NCI-H460 (cell line): Measurements from ENCODE around the gene SPDYA. TPM values are rescaled to one million over a fixed set of nuclear protein-coding genes. Genes with fewer than 3 reads are reported as not detected.
"Not testable (repeated sequence)": the region's sequence is repeated elsewhere in the genome, so short reads cannot be mapped to it uniquely, and the experiment has no call there.

Experiments
- DNase-seq: peaks from one replicate; pipeline ENCODE4 v3.0.0-alpha.2; 2016; ENCODE audit warnings: low read depth; ENCODE audit errors: extremely low read depth
- polyA plus RNA-seq: library from polyadenylated mRNA; depleted of rRNA; stranded (reverse); fragments of >200 nt; gene quantifications from 2 replicates; pipeline ENCODE4 v1.2.3, GENCODE V29; 2014; cell fraction: nucleus; rRNA removed
- total RNA-seq: library from RNA; depleted of rRNA; stranded (reverse); fragments of >200 nt; shearing (Covaris generic); gene quantifications from 2 replicates; pipeline ENCODE4 v1.2.3, GENCODE V29; 2014; rRNA removed

SPDYA gene
- total RNA-seq: 0.23 and 0.30 TPM in 2 replicates
- 0.18 TPM in 1 of 2 replicates, not detected in the other for polyA plus RNA-seq

GRCh38 chr2:28810384-28811285 is at the start of gene SPDYA:
Gene SPDYA, plus strand, starts transcription at chr2:28810834. Its CDS starts 5,181 bp downstream, at chr2:28816015.
- DNase-seq: no peak

DNA sequence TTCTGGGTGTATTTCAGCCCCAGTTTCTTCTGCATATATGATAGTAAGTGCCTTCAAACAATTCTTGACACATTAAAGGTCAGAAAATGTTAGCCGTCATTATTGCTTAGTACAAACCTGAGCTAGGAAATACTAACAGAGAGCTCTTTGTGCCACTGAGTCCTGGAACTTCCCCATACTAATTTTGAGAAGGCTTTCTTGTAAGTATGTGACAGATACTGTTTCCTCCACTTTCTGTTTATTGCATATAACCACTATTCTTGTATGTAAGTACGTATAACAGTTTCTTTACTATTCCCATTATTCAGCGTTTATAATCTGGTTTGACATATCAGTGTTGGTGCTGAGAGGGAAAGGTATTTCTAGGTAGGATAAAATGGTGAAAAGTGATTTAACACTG is 49.2 kb upstream of the SPDYA start:
- DNase-seq: no peak

DNA sequence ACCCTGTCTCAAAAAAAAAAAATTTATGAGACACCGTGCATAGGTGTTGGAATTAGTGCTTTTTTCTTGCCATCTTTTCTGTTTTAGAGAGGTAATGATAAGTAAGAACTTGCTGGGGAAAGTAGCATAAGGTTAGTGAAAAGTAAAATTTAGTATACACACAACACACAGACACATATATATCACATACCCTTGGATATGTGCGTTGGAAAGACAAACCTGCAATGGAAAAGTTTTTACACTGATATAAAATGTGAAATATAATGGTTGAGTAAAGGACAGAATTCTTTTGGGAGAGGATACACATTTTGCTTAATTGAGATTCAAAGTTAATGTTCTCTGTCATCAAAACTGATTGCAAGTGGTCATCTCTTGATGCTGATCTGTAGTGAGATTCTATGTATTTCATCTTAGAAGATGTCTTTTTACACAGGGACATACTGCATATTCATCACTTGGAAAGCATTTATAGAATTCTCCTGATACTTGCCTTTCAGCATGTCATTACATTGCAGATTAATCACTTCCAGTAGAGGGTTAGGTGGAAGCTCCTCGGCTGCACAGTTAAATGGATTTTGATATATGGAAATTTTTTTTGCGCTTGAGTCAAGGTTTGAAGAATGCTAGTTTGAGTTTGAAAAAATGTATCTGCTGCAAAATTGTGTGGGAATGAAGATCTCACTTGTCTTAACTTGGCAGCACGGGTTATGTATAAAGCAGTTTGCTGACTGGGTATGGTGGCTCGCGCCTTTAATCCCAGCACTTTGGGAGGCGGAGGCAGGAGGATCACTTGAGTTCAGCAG is 45.5 kb upstream of the SPDYA start:
- no peak for DNase-seq

DNA sequence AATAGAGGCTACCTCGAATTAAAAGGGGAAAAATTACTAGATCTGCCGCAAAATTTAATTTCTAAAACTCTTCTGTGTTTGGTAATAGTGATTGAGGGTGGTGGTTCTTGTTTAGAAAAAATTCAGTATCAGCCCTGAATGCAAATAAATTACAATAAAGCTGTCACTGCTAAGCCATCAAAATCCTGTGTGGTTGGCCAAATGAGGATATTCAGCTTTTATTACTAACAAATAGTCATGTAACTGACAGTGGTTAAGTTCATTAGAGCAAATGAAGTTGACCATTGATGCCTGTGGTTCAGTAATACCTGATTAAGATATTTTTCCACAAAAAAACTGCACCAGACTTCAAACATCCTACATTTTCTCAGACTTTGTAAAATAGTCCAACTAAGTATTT is 44.6 kb upstream of the SPDYA start:
- no peak for DNase-seq

- no peak for DNase-seq
Observed at GRCh38 chr2:28767337-28767736, 43.3 kb upstream of the SPDYA start.

DNA sequence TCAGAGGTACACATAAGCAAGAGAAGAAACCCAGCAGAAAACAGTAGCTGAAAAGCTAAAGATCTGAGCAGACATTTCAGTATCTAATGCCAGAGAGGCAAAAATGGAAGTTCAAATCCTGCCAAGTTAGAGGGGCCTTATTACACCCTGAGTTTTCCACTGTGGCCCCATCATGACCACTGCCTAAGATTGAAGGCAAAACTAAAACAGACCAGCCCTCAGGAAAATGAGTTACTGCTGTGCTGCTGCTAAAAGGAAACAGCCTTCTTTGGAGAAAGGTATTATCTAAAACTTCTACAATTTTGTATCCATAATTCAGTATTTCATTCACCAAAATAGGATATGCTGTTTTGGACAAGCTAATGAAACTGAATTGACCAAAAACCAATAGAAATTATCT is 42.2 kb upstream of the SPDYA start:
- no peak for DNase-seq

DNA sequence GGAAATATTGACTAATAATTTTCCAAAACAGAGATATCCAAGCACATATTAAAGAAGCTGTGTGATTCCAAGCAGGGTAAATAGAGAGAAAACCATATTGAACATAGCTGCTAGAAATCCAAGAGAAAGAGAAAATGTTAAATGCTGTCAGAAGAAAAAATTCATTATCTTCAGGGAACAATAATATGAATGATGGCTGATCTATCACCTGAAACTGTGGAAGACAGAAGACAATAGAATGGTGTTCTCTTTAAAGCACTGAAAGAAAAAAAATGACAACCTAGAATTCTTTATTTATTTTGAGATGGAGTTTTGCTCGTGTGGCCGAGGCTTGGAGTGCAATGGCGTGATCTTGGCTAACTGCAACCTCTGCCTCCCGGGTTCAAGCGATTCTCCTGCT is 41.7 kb upstream of the SPDYA start:
- no peak for DNase-seq

GRCh38 chr2:28772351-28772750 is 38.3 kb upstream of the SPDYA start:
- DNase-seq: no peak

- DNase-seq: no peak
Observed at GRCh38 chr2:28776471-28776870, 34.2 kb upstream of the SPDYA start.

GRCh38 chr2:28778392-28778791 is 32.2 kb upstream of the SPDYA start:
- no peak for DNase-seq

- DNase-seq: no peak
Observed at GRCh38 chr2:28779001-28779400, 31.6 kb upstream of the SPDYA start.

- DNase-seq: no peak
Observed at GRCh38 chr2:28780496-28780895, 30.1 kb upstream of the SPDYA start.

DNA sequence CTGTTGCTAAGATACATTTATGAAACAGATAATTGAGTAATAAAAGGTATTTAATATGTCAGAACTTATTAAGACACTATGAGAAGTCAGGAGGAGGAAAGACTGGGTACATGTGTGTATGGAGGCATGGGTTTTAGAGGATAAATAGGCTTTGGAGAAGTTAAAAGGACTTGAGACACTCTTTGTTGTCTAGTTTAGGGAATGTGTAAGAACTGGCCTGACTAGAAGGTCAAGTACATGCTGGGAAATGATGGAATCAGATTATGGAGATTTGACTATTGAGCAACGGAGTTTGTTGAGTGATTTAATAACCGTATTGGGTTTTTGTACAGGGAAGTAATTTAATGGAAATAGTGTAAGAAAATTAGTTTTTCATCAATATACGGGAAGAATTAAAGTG is 28.2 kb upstream of the SPDYA start:
- no peak for DNase-seq

DNA sequence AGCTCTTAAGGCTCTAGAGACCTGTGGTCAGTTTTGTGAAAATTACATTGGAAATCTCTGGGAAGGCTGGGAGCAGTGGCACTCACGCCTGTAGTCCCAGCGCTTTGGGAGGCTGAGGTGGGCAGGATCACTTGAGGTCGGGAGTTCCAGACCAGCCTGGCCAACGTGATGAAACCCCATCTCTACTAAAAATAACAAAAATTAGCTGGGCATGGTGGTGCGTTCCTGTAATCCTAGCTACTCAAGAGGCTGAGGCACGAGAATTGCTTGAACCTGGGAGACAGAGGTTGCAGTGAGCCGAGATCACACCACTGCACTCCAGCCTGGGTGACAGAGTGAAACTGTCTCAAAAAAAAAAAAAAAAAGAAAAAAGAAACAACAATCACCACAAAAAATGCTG is 26.1 kb upstream of the SPDYA start:
- DNase-seq: not testable (repeated sequence)

DNA sequence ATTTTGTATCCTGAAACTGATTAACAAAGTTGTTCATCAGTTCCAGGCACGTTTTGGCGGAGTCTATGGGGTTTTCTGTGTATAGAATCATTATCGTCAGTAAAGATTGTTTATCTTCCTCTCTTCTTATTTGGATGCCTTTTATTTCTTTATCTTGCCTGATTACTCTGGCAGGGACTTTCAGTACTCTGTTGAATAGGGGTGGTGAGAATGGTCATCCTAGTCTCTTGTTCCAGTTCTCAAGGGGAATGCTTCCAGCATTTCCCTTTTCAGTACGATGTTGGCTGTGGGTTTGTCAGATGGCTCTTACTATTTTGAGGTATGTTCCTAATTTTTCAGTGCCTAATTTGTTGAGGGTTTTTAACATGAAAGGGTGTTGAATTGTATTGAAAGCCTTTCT is 14.0 kb upstream of the SPDYA start:
- no peak for DNase-seq

- peak; percentile 30 for DNase-seq
Observed at GRCh38 chr2:28801726-28802125, 8.9 kb upstream of the SPDYA start.

DNA sequence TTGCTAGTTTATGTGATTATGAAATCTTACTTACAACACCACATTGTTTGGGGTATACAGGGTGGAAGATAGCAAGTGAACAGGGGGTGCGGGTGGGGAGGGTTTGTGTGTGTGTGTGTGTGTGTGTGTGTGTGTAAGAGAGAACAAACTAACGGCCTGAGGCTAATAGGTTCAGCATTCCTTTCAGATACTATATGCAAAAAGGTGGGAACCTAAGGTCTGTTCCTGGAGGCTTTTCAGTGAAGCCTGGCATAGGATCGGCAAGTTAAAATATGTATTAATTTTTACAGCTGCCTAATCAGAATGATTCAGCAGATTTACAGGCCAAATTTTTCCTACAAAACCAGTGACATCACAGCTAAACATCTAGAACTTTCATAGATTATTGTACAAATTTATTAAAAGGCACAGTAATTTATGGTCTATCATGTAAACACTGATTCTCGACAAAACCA is 7.6 kb upstream of the SPDYA start:
- peak; percentile 31 for DNase-seq

DNA sequence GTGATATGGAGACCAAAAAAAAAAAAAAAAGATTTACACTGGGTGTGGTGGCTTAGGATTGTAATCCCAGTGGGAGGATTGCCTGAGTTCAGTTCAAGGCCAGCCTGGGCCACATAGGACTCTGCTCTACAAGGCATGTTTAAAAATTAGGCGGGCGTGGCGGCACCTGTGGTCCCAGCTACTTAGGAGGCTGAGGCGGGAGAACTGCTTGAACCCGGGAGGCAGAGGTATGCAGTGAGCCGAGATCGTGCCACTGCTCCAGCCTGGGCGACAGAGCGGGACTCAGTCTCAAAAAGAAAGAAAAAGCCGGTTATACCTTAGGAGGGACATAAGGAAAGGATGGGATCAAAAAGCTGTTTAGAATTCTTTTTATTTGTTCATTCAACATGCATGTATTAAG is 707 bp upstream of the SPDYA start:
- DNase-seq: no peak

DNA sequence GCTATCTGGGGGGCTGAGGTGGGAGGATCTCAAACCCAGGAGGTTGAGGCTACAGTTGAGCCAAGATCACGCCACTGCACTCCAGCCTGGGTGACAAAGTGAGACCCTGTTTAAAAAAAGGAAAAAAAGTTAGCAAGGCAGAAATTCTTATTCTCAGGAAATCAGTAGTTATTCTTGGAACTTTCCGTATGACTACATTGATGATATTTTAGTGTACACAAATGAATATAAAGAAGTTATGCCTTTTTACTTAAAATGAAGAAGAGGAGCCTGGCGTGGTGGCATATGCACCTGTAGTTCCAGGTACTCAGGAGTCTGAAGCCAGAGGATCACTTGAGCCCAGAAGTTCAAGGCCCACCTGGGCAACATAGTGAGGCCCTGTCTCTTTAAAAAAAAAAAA is 7.4 kb downstream of the SPDYA start:
- no peak for DNase-seq

DNA sequence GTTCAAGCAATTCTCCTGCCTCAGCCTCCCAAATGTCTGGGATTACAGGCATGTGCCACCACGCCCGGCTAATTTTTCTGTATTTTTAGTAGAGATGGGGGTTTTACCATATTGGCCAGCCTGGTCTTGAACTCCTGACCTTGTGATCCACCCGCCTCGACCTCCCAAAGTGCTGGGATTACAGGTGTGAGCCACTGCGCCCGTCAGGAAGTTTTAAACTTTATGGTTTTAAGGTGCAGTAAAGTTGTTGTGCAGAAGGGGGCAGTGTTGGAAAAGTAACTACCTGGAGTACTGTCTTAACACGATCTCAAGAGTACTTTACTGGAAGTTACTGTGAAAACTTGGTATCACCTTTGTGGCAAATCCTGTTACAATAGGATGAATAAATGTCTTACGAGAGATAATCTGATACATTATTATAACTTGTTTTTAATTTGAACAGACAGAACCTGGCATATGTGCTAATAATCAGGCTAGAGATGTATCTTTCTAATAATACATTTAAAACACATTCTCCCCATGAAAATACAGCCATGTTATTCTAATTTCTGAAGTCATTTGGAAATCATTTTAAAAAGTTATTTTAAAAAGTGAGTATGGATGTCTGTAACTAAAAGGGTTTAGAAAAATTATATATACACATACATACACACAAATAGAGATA is 10.8 kb downstream of the SPDYA start:
- peak; percentile 56 for DNase-seq

DNA sequence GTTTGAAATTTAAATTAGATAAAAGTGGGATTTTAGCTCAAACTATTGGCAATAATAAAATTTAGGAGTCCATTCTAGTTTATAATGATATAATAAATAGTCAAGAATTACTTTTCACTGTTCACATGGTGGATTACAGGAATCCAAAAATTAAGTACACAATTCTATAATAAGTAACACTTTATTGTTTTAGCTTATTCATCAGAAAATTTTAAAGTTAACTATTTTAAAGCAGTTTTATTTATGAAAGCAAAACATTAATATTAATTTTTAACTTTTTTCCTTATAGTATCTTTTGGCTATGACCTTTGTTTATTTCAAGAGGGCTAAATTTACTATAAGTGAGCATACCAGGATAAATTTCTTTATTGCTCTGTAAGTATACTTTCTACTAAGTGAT is 11.4 kb downstream of the SPDYA start:
- DNase-seq: no peak
